ENCODE data around the gene ANO5.

DNA sequence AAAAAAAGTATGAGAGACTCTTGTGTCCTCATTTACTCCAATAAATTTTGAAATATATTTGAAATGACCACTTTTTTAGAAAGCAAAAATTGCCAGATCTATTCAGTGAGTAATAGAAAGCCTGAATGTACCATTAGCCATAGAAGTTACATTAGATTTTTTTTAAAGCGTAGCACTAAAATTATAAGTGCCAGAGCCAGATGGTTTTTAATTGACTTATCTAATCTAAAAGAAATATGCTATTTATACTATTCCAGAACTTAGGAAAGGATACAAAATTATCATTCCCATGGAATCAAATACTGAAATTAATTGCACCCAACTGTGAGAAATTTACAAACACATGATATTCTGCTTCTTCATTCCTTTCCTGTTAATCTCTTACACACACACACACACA is 80.9 kb downstream of the ANO5 start:
- TF ChIP-seq, protein P1, sequence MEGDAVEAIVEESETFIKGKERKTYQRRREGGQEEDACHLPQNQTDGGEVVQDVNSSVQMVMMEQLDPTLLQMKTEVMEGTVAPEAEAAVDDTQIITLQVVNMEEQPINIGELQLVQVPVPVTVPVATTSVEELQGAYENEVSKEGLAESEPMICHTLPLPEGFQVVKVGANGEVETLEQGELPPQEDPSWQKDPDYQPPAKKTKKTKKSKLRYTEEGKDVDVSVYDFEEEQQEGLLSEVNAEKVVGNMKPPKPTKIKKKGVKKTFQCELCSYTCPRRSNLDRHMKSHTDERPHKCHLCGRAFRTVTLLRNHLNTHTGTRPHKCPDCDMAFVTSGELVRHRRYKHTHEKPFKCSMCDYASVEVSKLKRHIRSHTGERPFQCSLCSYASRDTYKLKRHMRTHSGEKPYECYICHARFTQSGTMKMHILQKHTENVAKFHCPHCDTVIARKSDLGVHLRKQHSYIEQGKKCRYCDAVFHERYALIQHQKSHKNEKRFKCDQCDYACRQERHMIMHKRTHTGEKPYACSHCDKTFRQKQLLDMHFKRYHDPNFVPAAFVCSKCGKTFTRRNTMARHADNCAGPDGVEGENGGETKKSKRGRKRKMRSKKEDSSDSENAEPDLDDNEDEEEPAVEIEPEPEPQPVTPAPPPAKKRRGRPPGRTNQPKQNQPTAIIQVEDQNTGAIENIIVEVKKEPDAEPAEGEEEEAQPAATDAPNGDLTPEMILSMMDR (optimal IDR thresholded peaks at IDR 0.05 in 1 of 3, IDR thresholded peaks at IDR 0.05 in 1 of 3, conservative IDR thresholded peaks at IDR 0.05 in 1 of 3; ENCODE audit: extremely low read depth in 1 of 3, insufficient read depth in 2 of 3, low read length in 3 of 3): no peak
- no peak for TF ChIP-seq EZH2 (IDR thresholded peaks at IDR 0.05; ENCODE audit: low read length)
